DOHH2 (cell line): ENCODE data around the gene RPL35.

ENCODE experiments used
- CTCF ChIP-seq: fragments of 200-600 bp; sonication (generic); IDR thresholded peaks from one replicate; pipeline ENCODE4 v1.5.1; 2014; ENCODE audit warnings: antibody characterized with exemption, mild to moderate bottlenecking, low read depth, low read length; ENCODE audit not compliant: poor library complexity, severe bottlenecking
- EZH2phosphoT487 ChIP-seq: fragments of 200-600 bp; sonication (generic); IDR thresholded peaks from 2 replicates; pipeline ENCODE4 v1.6.1; 2017; ENCODE audit warnings: borderline replicate concordance, mild to moderate bottlenecking, antibody characterized with exemption, low read length, moderate library complexity, mixed read lengths

DNA sequence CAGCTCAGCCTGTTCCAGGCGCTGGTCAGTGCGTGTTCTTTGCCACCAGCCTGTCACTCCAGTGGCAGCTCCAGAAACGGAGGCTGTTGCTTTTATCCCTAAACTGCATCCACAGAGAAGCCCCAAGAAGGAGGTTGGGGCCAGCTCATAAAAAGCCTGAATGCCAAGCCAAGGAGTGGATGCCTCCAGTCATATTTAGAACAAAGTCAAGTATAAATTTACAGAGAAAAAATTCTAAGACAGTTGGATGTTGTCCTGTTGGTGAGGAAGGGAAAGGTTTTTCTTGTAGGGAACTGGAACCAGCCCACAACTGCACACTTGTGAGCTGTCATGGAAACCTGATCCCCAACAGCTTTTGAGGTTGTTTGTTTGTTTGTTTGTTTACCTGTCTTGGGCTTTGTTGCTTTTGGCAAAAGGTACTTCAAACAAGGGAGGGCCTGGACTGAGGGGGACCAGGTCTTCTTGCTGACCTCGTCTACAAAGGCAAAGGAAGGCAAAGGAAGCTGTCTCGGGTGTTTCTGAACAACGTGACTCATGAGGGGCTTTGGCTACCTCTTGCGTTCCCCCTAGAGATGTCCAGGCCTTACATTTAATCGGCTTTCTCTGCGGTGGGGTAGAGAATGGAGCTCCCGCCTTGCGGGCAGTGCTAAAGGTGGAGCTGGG, 48.1 kb downstream of the RPL35 start:
- no peak for TF ChIP-seq CTCF
- TF ChIP-seq EZH2phosphoT487, result no peak
